CD14-positive monocyte (primary cell): ENCODE measurements around the gene RUFY4. TPM values are rescaled to one million over a fixed set of nuclear protein-coding genes. Genes with fewer than 3 reads are reported as not detected.
A peak's percentile ranks its signal among the peaks of the same experiment; 100 is the strongest.

Experiments used
- DNase-seq, 3 donors: peaks; one replicate each; pipeline ENCODE4 v3.0.0-alpha.2; 2011 to 2022
- H2AFZ ChIP-seq: 2 replicates; pipeline ENCODE4 v1.6.0; 2012; ENCODE audit warnings: mild to moderate bottlenecking, low read depth, low read length, inconsistent platforms; ENCODE audit not compliant: insufficient read depth, poor library complexity, severe bottlenecking
- H3K27ac ChIP-seq, 2 donors: 1 replicate in 1 of 2; 2 replicates in 1 of 2; pipeline ENCODE4 v1.5.1; 2012 to 2013; ENCODE audit warnings: low read length in 2 of 2, control low read depth in 1 of 2, inconsistent platforms in 1 of 2, low read depth in 1 of 2, mild to moderate bottlenecking in 1 of 2
- H3K27me3 ChIP-seq, 2 donors: one replicate each; pipeline versions ENCODE4 v1.6.0 to v1.6.1; 2011 to 2013; ENCODE audit warnings: low read length in 2 of 2; ENCODE audit not compliant: control insufficient read depth in 2 of 2, insufficient read depth in 2 of 2
- H3K36me3 ChIP-seq, 2 donors: replicated peaks in 1 of 2; 1 replicate in 1 of 2; 2 replicates in 1 of 2; pipeline versions ENCODE4 v1.5.1 to v1.6.1; 2012 to 2013; ENCODE audit warnings: low read length in 2 of 2, control low read depth in 1 of 2, inconsistent platforms in 1 of 2, mild to moderate bottlenecking in 1 of 2; ENCODE audit not compliant: insufficient read depth in 2 of 2, control insufficient read depth in 1 of 2
- H3K4me1 ChIP-seq, 2 donors: 1 replicate in 1 of 2; 2 replicates in 1 of 2; pipeline versions ENCODE4 v1.5.1 to v1.6.1; 2012 to 2013; ENCODE audit warnings: low read length in 2 of 2, control low read depth in 1 of 2, inconsistent platforms in 1 of 2, mild to moderate bottlenecking in 1 of 2, moderate library complexity in 1 of 2; ENCODE audit not compliant: insufficient read depth in 2 of 2, control insufficient read depth in 1 of 2
- H3K4me2 ChIP-seq: replicated peaks from 2 replicates; pipeline ENCODE3; 2012; ENCODE audit warnings: low read length, moderate library complexity, mild to moderate bottlenecking; ENCODE audit not compliant: poor library complexity, severe bottlenecking; ENCODE audit errors: extremely low read depth
- H3K4me3 ChIP-seq, 3 experiments: fragments of 200-600 bp in 1 of 3; sonication (generic) in 1 of 3; replicated peaks in 1 of 3; 1 replicate in 2 of 3; 2 replicates in 1 of 3; pipeline ENCODE4 v1.5.1; 2011 to 2013; ENCODE audit warnings: low read length in 3 of 3, mild to moderate bottlenecking in 3 of 3, control low read depth in 2 of 3, low read depth in 2 of 3, inconsistent platforms in 1 of 3, moderate library complexity in 1 of 3
- H3K79me2 ChIP-seq: 2 replicates; pipeline ENCODE4 v1.6.0; 2012; ENCODE audit warnings: mild to moderate bottlenecking, control low read depth, inconsistent platforms, low read length, moderate library complexity; ENCODE audit not compliant: insufficient read depth
- H3K9ac ChIP-seq: 2 replicates; pipeline ENCODE4 v1.6.0; 2017; ENCODE audit warnings: low read length, mild to moderate bottlenecking; ENCODE audit not compliant: insufficient read depth, poor library complexity, severe bottlenecking
- H3K9me3 ChIP-seq, 2 donors: replicated peaks in 1 of 2; 1 replicate in 1 of 2; 2 replicates in 1 of 2; pipeline versions ENCODE4 v1.5.1 to v1.6.1; 2012 to 2013; ENCODE audit warnings: low read length in 2 of 2, control low read depth in 1 of 2; ENCODE audit not compliant: control insufficient read depth in 1 of 2, insufficient read depth in 1 of 2
- H4K20me1 ChIP-seq: 2 replicates; pipeline ENCODE4 v1.6.0; 2012; ENCODE audit warnings: mild to moderate bottlenecking, low read length, control low read depth, moderate library complexity; ENCODE audit not compliant: insufficient read depth
- H3K27ac Mint-ChIP-seq, 7 donors: one replicate each; pipeline ENCODE4 v1.8.0; 2020; ENCODE audit warnings: mild to moderate bottlenecking in 7 of 7, mixed read lengths in 7 of 7, moderate library complexity in 6 of 7, inconsistent platforms in 2 of 7
- H3K27me3 Mint-ChIP-seq, 3 donors: one replicate each; pipeline ENCODE4 v1.8.0; 2021 to 2022; ENCODE audit warnings: low read depth in 3 of 3, mild to moderate bottlenecking in 3 of 3, mixed read lengths in 3 of 3, moderate library complexity in 3 of 3, inconsistent platforms in 1 of 3
- H3K36me3 Mint-ChIP-seq, 2 donors: one replicate each; pipeline ENCODE4 v1.8.0; 2020; ENCODE audit warnings: mixed read lengths in 2 of 2, inconsistent platforms in 1 of 2, mild to moderate bottlenecking in 1 of 2
- H3K4me1 Mint-ChIP-seq: one replicate; pipeline ENCODE4 v1.8.0; 2020; ENCODE audit warnings: mild to moderate bottlenecking, mixed read lengths
- H3K4me3 Mint-ChIP-seq, 2 donors: one replicate each; pipeline ENCODE4 v1.8.0; 2020; ENCODE audit warnings: mild to moderate bottlenecking in 2 of 2, mixed read lengths in 2 of 2, moderate library complexity in 1 of 2
- H3K9me3 Mint-ChIP-seq, 7 donors: one replicate each; pipeline ENCODE4 v1.8.0; 2020 to 2022; ENCODE audit warnings: mixed read lengths in 7 of 7, mild to moderate bottlenecking in 6 of 7, moderate library complexity in 6 of 7, inconsistent platforms in 2 of 7
- WGBS: methylation state at CpG from one replicate; pipeline ENCODE4 v1.1.5; 2013; ENCODE audit warnings: missing lambda C conversion rate; ENCODE audit not compliant: insufficient coverage; 5-methylcytosine and 5-hydroxymethylcytosine counted together
- intact Hi-C, 2 donors: fragments of 100-400 bp; cut with micrococcal nuclease; formaldehyde crosslinking; loops; one replicate each; pipeline versions ENCODE4 v1.15.0 to v1.15.1; 2023
- polyA plus RNA-seq, 3 donors: library from polyadenylated mRNA; depleted of rRNA in 1 of 3; unstranded in 2 of 3; stranded (reverse) in 1 of 3; fragments of 300-500 nt in 2 of 3; fragments of >200 nt in 1 of 3; fragmentation: Illumina TruSeq in 2 of 3; gene quantifications; 1 replicate in 2 of 3; 2 replicates in 1 of 3; pipeline ENCODE4 v1.2.3, GENCODE V29; 2012 to 2021
- TF ChIP-seq, protein P1 (sequence below): fragments of 200-600 bp; IDR thresholded peaks from one replicate; pipeline ENCODE4 v1.8.0; 2022; ENCODE audit warnings: antibody characterized with exemption, mild to moderate bottlenecking

RUFY4 gene
- polyA plus RNA-seq, 3 donors = 0.65 to 26.1 (median 0.68) TPM

DNA sequence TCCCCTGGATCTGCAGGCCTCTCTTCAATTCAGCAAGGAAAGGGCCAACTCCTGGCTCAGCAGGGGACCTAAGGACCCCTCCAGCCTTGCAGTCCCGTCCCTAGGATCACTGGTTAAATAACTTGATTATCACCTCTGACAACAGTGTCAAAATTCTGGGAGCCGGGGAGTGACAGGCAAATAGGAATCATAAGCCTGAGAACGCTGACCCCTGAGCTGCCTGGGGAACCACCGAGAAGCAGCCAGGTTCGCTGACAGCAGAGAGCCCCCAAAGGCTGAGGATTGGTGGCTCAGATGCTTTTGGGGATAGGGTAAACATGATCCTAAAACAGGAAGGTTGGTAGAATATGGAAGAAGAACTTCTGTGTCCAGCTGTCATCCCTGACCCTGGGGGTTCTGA lies 48.8 kb upstream of the RUFY4 start:
- Histone ChIP-seq H3K27me3 (no peaks in the 10 kb centered on the region), H3K4me3 (no peak overlapping the region), H3K79me2 (peaks cover 34% of the 10 kb centered on the region), H2AFZ (no peak overlapping the region), H3K9ac (no peak overlapping the region), H3K36me3 (no peaks in the 10 kb centered on the region), H4K20me1 (no peaks in the 10 kb centered on the region), H3K9me3 (no peaks in the 10 kb centered on the region), H3K4me1 (peaks cover 40 to 50% of the 10 kb centered on the region in 2 donors), H3K27ac (no peak overlapping the region), H3K4me2 (no peak overlapping the region)
- peak overlapping the region in 3 of 7 donors; percentile 8 to 31 (median 25) for H3K27ac Mint-ChIP-seq
- TF ChIP-seq, protein P1, sequence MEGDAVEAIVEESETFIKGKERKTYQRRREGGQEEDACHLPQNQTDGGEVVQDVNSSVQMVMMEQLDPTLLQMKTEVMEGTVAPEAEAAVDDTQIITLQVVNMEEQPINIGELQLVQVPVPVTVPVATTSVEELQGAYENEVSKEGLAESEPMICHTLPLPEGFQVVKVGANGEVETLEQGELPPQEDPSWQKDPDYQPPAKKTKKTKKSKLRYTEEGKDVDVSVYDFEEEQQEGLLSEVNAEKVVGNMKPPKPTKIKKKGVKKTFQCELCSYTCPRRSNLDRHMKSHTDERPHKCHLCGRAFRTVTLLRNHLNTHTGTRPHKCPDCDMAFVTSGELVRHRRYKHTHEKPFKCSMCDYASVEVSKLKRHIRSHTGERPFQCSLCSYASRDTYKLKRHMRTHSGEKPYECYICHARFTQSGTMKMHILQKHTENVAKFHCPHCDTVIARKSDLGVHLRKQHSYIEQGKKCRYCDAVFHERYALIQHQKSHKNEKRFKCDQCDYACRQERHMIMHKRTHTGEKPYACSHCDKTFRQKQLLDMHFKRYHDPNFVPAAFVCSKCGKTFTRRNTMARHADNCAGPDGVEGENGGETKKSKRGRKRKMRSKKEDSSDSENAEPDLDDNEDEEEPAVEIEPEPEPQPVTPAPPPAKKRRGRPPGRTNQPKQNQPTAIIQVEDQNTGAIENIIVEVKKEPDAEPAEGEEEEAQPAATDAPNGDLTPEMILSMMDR = no peak
- no peaks in the 10 kb centered on the region for H3K9me3 Mint-ChIP-seq
- peaks cover 45% of the 10 kb centered on the region for H3K4me1 Mint-ChIP-seq
- intact Hi-C loops = no loop called here
- WGBS = 95% methylated on average over 5 of the region's 5 CpGs
- H3K36me3 Mint-ChIP-seq = peaks cover 0 to 3% of the 10 kb centered on the region in 2 donors
- DNase-seq = no peak
- H3K4me3 Mint-ChIP-seq = no peak overlapping the region
- peaks cover 0 to 7% (median 1%) of the 10 kb centered on the region in 3 donors for H3K27me3 Mint-ChIP-seq

DNA sequence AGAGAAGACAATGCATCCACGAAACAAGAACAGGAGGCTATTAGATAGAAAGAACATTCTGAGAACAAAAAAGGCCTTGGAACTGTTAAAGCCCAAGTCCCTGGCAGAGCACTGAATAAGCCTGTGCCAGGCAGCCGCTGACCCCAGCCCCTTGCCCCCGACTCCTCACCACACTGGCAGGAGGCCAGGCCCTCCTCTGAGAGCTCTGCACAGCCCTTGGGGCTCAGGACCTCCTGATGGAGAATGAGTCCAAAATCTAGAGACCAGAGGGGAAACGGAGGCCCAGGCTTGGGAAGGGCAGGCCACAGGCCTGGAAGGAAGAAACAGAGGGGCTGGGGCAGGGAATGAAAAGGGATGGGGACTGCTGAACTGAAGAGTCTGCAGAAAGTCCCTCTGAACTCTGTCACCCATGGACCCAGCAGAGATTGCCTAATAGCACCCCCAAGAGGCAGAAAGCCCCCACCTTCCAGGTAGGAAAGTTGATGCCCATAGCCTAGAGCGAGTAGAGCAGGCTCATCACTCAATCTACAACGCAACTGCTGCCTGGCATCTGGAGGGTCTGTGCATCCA lies 48.0 kb upstream of the RUFY4 start:
- H3K27me3 ChIP-seq = no peaks in the 10 kb centered on the region
- peaks cover 0 to 7% (median 0%) of the 10 kb centered on the region in 3 donors for H3K27me3 Mint-ChIP-seq
- H3K27ac ChIP-seq = no peak overlapping the region
- H3K9ac ChIP-seq = no peak overlapping the region
- H3K4me2 ChIP-seq = no peak overlapping the region
- peaks cover 40 to 50% of the 10 kb centered on the region in 2 donors for H3K4me1 ChIP-seq
- no peak overlapping the region for H3K27ac Mint-ChIP-seq
- H4K20me1 ChIP-seq = no peaks in the 10 kb centered on the region
- peaks cover 45% of the 10 kb centered on the region for H3K4me1 Mint-ChIP-seq
- intact Hi-C loops = no loop called here
- WGBS = 90% methylated on average over 5 of the region's 6 CpGs
- no peaks in the 10 kb centered on the region for H3K9me3 ChIP-seq
- DNase-seq = no peak
- H3K36me3 Mint-ChIP-seq = peaks cover 0 to 3% of the 10 kb centered on the region in 2 donors
- H3K4me3 Mint-ChIP-seq = no peak overlapping the region
- no peaks in the 10 kb centered on the region for H3K9me3 Mint-ChIP-seq
- no peak overlapping the region for H2AFZ ChIP-seq
- no peaks in the 10 kb centered on the region for H3K36me3 ChIP-seq
- peaks cover 34% of the 10 kb centered on the region for H3K79me2 ChIP-seq
- TF ChIP-seq, protein P1 = no peak
- no peak overlapping the region for H3K4me3 ChIP-seq
